G401 (cell line): ENCODE measurements around the gene CDH13. TPM values are rescaled to one million over a fixed set of nuclear protein-coding genes. Genes with fewer than 3 reads are reported as not detected.

Experiments used
- DNase-seq: peaks from one replicate; pipeline ENCODE4 v3.0.0-alpha.2; 2015; ENCODE audit warnings: low spot score
- in situ Hi-C: cut with HindIII; loops from 2 replicates; pipeline ENCODE4 v1.10.0; 2016; ENCODE audit warnings: low sequenced_read_pairs, mixed read lengths
- total RNA-seq: library from RNA; depleted of rRNA; stranded (reverse); fragments of >200 nt; shearing (Covaris generic); gene quantifications from 2 replicates; pipeline ENCODE4 v1.2.3, GENCODE V29; 2014

Gene CDH13
- total RNA-seq, 1 experiment from 2014 or later: 10.8 TPM

DNA sequence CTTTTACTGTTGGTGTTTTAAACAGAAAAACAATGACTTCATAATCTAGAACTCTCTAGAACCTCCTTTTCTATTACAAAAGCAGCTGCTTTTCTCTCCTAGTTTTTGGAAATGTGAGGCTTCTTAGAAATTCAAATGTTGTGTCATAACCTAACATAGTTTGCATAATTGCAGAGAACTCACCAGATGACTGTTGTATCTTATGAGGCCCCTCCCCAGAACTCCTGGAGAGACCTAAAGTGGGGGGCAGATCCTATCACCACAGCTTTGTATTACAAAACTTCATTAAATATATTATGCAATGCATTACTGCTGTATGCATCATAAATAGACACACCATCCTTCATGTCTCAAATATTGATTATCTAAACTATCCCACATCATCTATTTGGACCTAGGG, 642.3 kb downstream of the CDH13 start:
- DNase-seq: no peak
- in situ Hi-C loops: no loop called here

DNA sequence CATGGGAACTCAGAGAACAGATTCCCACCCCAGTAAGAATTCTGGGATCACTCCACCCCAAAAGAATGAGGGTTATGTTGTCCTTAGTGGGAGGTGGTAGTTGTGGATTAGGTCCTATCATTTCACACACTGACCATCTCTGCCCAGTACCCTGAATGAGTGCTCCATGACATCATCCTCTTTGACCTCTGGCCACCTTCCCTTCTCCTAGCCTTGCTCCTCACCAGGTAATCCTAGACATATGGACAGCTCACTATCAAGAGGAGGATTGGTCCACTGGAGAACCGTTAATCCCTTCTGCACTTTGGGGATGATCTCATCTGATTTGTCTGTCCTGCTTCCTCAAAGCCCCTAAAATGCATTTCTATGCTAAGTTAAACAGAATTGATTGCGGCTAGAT, 642.8 kb downstream of the CDH13 start:
- no peak for DNase-seq
- in situ Hi-C loops: no loop called here

- no peak for DNase-seq
- in situ Hi-C loops: no loop called here
Observed at GRCh38 chr16:83270061-83270460, 643.3 kb downstream of the CDH13 start.

DNA sequence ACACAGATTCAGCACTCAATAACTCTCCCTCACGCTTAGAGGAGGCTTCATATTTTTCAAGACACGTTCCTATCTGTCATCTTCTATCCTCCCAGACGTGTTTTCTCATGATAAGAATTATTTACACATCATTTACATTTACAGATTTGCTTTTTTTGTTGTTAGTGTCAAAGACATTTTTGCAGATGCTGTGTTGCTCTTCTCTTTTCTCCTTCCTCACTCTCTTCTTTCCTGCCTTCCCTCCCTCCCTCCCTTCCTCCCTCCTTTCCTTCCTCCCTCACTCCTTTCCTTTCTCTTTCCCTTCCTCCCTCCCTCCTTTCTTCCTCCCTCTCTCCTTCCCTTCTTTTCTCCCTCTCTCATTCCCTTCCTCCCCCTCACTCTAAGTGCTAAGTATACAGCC, 643.9 kb downstream of the CDH13 start:
- DNase-seq: no peak
- in situ Hi-C loops: no loop called here

- no peak for DNase-seq
- in situ Hi-C loops: no loop called here
Observed at GRCh38 chr16:83271123-83271522, 644.4 kb downstream of the CDH13 start.

DNA sequence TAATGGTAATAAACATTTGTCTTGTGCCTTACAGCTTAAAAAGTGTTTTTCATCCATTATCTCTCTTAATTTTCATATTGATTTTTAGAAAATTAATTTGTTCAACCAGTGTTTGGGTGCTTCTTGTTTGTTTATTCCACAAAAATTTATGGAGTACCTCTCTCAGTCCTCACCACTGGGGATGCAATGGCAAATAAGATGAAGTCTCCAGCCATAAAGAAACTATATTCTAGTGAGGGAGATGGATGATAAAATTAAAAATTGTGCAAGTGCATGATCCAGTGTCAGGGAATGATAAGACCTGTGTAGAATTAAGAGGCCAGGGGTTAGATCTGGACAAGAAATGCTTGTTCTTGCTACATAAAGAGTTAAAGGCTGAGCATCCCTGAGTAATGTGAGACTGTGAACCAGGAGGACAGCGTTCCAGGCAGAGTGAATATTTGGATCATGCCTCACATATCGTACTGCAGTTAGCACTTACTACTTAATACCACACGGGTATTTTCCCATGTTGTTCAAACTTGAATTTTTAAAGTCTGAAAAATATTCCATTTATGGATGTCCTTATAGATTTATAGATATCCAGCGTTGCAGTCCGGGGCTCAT, 645.3 kb downstream of the CDH13 start:
- DNase-seq: no peak
- in situ Hi-C loops: no loop called here

DNA sequence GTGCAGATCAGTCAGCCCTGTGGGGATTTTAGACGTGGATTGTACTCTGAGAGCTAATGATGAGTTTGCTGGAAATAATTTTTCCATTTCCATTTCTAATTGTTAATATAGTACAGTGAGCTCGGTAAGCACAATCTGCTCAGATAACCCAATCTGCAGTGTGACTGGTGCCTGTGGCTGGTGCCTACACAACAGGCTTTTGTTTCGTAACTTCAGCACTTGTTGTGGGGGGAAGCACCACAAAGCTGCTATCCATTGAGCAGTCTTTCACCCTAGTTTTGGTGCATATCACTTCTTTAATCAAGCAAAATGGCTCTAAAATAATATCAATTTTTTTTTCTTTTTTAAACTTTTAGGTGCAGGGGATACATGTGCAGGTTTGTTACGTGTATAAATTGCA, 646.1 kb downstream of the CDH13 start:
- no peak for DNase-seq
- in situ Hi-C loops: no loop called here

DNA sequence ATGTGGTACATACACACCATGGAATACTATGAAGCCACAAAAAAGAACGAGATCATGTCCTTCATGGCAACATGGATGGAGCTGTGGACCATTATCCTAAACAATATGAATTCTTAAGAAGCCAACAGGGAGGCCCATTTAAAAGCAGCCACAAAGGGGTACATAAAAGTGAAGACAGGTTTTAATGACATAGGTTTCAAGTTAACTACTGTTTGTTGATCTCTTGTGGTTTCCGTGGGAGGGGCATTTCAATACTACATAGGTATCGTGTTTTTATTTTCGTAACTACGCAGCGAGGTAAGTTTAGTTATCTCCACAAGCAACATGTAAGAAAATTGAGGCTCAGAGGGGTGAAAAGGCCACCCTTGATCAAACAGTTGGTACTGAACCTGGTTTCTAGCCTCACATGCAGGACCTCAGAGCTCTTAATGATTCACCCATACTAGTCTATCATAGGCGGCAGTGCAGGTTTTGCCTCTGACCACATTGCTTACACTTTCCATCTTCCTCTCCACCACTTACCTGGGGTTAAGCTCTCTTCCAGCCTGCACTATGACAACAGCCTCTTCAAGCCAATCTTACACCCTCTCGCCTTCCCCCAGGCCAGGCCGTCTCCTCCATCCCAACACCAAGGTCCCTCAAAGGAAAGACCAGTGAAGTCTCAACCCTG, 646.9 kb downstream of the CDH13 start:
- in situ Hi-C loops: no loop called here
- no peak for DNase-seq

- DNase-seq: no peak
- in situ Hi-C loops: no loop called here
Observed at GRCh38 chr16:83279251-83279650, 652.5 kb downstream of the CDH13 start.

DNA sequence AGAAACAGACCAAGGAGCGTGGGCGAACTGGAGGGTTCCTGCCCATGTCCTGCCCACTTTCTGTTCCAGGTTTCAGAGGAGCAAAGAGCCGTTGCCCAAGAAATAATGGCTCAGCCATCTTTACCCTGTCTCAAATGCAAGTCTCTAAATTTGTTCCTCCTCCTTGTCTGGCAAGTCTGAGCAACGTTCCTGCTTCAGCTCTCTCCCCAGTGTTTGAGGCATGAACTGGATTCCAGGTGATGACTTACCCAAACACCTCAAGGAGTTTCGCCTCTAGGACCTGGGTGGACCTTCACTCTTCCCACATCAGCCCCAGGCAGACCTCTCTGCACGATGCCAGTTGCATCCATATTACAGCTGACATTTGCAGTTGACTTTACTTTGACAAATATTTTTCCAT, 659.2 kb downstream of the CDH13 start:
- DNase-seq: no peak
- in situ Hi-C loops: no loop called here

- in situ Hi-C loops: no loop called here
- no peak for DNase-seq
Observed at GRCh38 chr16:83296505-83296904, 669.7 kb downstream of the CDH13 start.

GRCh38 chr16:83298541-83298940, 671.8 kb downstream of the CDH13 start:
- in situ Hi-C loops: no loop called here
- no peak for DNase-seq

DNA sequence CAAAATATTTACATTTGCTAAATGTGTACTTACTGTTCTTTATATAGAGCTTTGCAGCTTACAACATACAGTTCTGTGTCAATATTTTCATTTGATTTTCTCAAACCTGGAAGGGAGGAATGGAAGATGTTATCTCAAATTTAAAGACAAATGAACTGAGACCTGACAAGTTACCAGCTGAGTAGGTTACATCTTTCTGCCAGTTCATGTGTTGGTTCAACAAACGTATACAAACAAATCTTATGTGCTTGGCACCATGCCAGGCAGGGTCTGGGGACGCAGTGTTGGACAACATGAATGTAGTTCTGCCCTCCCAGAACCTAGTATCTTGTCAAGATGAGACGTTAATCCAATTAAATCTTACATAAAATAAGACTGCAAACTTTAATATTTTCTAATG, 673.6 kb downstream of the CDH13 start:
- in situ Hi-C loops: no loop called here
- DNase-seq: no peak

DNA sequence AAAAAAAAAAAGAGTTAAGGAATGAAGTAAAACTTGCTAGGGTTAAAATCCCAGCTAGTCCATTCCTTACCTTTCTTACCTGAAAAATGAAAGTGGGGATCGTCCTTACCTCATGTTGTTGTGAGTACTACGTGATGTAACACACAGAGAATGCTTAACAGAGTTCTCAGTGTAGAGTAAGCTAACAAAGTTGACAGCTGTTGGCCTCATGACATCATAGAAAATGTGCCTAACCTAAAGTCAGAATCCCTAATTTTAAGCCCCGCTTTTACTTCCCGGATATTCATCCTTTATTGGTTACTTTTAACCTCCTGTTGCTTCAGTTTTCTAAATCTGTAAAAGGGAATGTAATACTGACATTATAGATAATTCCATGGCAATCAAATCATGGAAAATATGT, 675.2 kb downstream of the CDH13 start:
- in situ Hi-C loops: no loop called here
- no peak for DNase-seq

DNA sequence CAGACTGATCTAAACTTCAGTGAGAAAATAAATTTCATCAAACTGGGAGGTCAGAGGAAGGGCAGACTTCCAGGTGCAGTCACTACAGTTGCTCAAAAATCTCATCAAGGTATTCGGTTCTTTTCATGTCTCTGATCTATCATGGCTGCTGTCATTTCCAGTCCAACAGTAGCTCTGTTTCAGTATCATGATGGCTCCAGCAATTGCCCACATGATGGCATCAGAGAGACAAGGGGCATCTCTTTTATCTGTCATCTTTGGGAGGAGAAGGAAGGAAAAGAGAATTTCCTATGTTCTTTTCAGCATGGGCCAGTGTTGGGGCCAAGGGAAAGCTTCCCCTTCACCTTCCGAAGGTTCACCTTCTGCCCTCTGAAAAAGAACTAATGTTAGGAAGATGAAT, 676.1 kb downstream of the CDH13 start:
- in situ Hi-C loops: no loop called here
- DNase-seq: no peak

- in situ Hi-C loops: no loop called here
- no peak for DNase-seq
Observed at GRCh38 chr16:83305092-83305491, 678.3 kb downstream of the CDH13 start.

- in situ Hi-C loops: no loop called here
- DNase-seq: no peak
Observed at GRCh38 chr16:83306961-83307593, 680.3 kb downstream of the CDH13 start.

GRCh38 chr16:83307594-83307992, 680.8 kb downstream of the CDH13 start:
- in situ Hi-C loops: no loop called here
- DNase-seq: no peak

- in situ Hi-C loops: no loop called here
- DNase-seq: no peak
Observed at GRCh38 chr16:83308414-83308813, 681.6 kb downstream of the CDH13 start.

DNA sequence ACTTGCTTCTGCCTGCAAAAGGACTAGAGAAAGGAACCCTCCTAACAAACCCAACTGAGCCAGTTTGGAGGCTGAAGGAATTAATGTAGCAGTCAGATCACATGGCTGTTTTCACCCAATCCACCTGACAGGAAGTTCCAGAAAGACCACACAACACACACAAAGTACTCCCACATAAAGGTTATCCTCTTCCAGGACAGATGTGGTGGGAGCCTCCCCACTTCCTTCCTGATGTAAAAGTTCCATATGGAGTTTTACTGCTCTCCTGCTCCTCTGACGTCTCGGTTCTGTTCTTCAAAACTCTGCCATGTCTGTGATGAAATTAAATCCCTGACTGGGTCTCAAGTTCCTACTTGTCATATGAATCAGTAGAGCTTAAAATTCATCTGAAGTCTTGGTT, 684.0 kb downstream of the CDH13 start:
- in situ Hi-C loops: no loop called here
- DNase-seq: no peak
